ENCODE results near the gene MRFAP1L1.
"Not testable (repeated sequence)": the region's sequence is repeated elsewhere in the genome, so short reads cannot be mapped to it uniquely, and the experiment has no call there.

The MRFAP1L1 gene

GRCh38 chr4:6733358-6734164, 23.9 kb upstream of the MRFAP1L1 start:
- no peak for DNase-seq

- DNase-seq = no peak
Observed at GRCh38 chr4:6732441-6733357, 23.0 kb upstream of the MRFAP1L1 start.

- DNase-seq = no peak
Observed at GRCh38 chr4:6731780-6732179, 22.1 kb upstream of the MRFAP1L1 start.

- no peak for DNase-seq
Observed at GRCh38 chr4:6731318-6731675, 21.6 kb upstream of the MRFAP1L1 start.

DNA sequence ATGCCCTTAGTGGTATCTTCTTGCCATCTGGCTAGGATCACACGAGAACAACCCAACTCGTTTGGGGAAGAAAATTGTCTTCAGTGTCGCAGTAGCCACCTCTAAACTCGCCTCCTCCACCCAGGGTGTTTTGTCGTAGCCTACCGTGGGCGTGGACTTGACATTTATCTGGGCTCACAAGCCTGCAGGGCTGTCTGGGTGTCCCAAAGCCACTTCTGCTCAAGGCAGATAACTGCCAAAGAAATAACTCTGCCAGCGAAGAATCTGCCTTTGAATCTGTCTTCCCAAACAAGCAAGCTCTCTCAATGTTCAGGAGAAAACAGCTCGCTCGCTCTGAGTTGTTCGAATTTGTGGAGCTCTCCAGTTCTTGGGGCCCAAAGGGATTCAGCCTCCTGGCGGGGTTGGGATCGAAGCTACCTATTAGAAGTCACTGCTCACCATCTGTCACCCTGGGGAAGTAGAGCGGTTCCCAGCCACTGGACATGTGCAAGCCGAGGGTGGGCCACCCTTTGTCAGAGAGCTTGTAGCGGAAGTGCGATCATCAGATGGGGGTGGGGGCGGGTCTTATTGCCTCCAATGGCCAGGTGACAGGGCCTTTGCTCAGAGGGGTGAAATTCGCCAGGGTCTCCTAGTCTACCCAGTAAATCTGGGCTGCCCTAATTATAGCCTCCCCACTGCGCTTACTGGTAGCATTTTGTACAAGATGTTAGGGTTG, 21.1 kb upstream of the MRFAP1L1 start:
- DNase-seq = no peak

DNA sequence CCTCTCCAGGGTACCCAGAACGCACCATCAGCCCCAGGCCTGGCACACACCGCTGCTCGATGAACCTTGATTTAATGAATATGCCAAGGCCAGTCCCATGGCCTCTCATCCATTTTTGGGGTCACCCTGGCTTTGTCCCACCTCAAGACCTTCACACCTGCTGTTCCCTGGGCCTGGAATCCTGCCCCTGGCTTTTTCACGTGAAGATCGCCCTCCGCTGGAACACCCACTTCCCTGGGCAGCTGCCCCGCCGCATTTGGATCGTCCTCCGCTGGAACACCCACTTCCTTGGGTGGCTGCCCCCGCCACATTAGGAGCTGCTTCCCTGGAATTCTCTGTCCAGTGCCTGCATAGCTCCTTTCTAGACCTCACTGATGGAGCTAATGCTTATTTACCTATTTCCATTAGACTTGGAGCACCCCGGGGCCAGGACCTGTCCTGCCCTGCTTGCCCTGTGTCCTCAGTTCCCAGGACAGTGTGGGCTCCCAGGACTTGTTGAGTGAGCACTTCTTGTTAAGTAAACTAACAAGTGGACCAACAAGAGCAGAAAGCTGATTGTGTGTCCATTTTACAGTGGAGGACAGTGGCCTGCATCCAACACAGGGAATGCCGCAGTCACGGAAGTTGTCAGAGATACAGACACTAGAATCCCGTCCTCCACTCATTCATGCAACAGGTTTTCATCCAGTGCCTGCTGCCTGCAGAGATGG, 18.8 kb upstream of the MRFAP1L1 start:
- no peak for DNase-seq

- DNase-seq = no peak
Observed at GRCh38 chr4:6727943-6728250, 18.2 kb upstream of the MRFAP1L1 start.

DNA sequence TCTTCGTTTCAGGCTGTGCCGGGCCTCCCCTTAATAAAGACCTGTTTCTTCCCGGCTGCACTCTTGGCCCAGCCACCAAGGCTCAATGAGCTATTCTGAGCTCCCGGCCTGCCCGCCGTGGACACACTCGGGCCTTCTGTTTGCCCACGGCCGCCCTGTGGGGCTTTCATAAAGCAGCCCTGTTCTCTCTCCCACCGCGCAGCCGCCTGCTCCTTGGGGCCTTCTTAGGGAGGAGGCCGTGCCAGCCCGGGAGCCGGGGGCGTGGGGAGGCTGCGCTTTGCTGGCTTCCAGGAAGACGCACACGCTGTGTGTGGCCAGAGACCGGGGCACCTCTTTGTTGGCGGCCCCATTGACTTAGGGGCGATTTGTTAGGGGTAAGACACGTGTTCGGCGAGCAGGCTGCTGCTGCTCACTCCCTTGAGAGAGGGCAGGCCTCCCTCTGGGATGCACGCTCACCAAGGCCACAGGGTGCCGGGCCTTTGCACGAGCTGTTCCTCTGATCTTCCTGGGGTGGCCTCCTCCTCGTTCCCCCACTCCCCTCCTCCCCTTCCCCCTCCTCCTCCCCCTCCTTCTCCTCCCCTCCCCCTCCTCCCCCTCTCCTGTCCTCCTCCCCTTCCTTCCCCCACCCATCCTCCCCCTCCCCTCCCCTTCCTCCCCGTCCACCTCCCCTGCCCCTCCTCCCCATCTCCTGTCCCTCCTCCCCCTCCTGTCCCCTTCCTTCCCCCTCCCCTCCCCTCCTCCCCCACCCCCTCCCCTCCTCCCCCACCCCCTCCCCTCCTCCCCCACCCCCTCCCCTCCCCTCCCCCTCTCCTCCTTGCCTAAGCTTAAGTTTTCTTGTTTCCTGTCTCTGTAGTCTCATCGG, 17.6 kb upstream of the MRFAP1L1 start:
- DNase-seq = no peak

- DNase-seq = not testable (repeated sequence)
Observed at GRCh38 chr4:6725427-6725961, 15.8 kb upstream of the MRFAP1L1 start.

GRCh38 chr4:6724421-6725111, 14.9 kb upstream of the MRFAP1L1 start:
- DNase-seq = no peak

- no peak for DNase-seq
Observed at GRCh38 chr4:6723851-6724250, 14.2 kb upstream of the MRFAP1L1 start.

DNA sequence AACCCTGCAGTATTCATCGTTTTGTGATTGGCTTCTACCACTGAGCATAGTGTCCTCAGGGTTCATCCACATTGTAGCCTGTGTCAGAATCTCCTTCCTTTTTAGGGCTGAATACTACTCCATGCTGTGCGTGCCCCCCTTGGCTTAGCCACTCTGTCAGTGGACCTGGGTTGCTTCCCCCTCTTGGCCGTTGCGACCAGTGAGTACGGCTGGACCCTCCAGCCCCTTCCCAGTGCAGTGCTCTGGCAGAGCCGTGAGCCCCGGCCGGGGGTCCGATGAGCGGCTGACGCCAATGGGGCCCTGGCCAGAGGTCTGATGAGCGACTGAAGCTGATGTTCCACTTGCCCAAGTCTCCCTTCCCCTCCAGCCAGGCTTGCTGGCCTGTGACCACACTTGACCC, 13.2 kb upstream of the MRFAP1L1 start:
- DNase-seq = no peak

DNA sequence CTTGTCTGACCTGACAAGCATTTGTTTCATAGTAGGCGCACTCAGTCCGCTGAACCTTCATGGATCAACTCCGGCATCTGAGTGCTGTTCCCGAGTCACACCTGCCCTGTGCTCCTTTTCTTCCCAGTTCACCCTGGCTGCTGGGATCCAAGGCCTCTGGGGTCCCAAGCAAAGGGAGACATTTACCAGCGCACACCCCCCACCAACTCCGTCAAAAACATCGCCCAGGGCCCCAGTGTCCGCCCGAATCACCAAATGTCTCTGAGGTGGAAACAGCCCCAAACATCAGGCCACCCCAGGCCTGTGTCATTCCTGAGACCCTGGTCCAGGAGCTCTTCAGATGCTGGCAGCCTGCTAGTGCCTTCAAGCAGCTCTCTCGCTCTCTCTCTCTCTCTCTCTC, 11.5 kb upstream of the MRFAP1L1 start:
- DNase-seq = no peak

GRCh38 chr4:6720202-6720699, 10.6 kb upstream of the MRFAP1L1 start:
- peak; percentile 76 to 80 for DNase-seq

DNA sequence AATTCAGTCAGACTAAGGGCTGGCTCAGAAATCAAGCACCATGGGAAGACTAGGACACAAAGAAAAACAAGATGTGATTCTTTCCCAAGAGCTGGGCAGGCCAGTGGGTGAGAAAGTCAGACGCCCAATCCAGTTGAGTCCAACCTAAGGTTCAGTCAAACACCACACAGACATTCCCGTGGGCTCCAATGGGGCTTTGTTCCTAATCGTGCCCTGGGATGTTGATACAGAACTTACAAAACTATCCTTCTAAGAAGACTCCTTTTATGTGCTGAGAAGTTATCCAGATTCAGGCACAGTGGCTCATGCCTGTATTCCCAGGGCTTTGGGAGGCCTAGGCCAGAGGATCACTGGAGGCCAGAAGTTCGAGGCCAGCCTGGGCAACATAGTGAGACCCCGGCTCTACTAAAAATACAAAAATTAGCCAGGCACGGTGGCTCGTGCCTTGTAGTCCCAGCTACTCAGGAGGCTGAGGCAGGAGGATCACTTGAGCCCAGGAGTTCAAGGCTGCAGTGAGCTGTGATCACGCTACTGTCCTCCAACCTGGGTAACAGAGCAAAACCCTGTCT, 10.0 kb upstream of the MRFAP1L1 start:
- DNase-seq = no peak

GRCh38 chr4:6718932-6719610, 9.4 kb upstream of the MRFAP1L1 start:
- no peak for DNase-seq

GRCh38 chr4:6716958-6717655, 7.4 kb upstream of the MRFAP1L1 start:
- DNase-seq = no peak

DNA sequence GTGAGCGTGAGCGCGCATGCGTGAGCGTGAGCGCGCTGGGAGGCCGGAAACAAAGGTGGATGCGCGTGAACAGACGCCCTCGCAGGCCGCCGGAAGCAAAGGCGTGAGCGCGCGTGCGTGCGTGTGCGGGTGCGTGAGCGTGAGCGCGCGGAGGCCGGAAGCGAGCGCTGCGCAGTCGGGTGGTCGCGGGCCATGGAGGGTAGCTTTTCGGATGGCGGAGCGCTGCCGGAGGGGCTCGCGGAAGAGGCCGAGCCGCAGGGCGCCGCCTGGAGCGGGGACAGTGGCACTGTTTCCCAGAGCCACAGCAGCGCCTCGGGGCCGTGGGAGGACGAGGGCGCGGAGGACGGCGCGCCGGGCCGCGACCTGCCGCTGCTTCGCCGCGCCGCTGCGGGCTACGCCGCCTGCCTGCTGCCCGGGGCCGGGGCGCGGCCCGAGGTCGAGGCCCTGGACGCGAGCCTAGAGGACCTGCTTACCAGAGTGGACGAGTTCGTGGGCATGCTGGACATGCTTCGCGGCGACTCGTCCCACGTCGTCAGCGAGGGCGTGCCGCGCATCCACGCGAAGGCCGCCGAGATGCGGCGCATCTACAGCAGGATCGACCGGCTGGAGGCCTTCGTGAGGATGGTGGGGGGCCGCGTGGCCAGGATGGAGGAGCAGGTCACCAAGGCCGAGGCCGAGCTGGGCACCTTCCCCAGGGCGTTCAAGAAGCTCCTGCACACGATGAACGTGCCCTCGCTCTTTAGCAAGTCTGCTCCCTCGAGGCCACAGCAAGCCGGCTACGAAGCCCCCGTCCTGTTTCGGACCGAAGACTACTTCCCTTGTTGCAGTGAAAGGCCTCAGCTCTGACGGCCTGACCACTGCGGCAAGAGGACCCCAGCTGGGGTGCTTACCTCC, 6.6 kb upstream of the MRFAP1L1 start, which contains the start of gene BLOC1S4:
Gene BLOC1S4, plus strand, starts transcription at position 157 of the 894 bp plus-strand sequence. Its CDS starts 36 bp downstream, at position 193.
- peak; percentile 78 to 81 for DNase-seq
